ENCODE measurements around the gene PANK3.
"Not testable (repeated sequence)": the region's sequence is repeated elsewhere in the genome, so short reads cannot be mapped to it uniquely, and the experiment has no call there.

PANK3 gene

DNA sequence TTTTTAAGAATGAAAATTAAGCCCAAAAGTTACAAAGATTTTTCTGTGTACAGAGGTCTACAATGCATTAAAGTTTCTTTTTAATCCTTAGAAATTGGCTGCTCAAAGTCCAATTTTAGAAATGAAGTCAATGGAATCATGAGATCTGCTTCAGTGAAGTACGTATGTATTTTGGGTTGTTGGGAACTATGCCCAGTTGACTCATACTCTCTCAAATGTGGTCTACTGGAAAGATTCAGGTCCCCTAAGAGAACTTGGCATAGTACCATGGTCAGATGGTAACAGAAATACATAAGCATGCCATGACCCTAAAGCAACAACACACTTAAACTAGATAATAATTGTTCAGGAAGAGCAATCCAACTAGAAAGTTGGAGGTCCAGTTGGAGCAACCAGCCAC is 27.0 kb downstream of the PANK3 start:
- no peak for DNase-seq (ENCODE audit: low spot score)

DNA sequence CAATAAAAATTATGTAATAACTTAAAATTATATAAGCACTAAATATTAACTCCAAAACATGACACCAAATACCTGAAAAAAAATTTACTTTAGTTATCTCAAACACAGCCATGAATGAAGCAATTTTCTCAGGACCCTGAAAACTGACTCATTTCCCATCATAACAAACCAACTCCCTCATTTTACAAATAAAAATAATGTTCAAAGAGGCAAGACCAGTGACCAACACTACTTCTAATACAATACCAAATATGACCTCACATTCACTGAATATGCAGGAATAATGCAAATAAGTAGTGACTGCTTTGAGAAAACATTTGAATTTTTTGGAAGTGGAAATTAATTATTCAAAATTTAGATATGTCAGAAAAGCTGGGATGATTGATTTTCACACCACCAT is 28.5 kb downstream of the PANK3 start:
- no peak for DNase-seq (ENCODE audit: low spot score)

DNA sequence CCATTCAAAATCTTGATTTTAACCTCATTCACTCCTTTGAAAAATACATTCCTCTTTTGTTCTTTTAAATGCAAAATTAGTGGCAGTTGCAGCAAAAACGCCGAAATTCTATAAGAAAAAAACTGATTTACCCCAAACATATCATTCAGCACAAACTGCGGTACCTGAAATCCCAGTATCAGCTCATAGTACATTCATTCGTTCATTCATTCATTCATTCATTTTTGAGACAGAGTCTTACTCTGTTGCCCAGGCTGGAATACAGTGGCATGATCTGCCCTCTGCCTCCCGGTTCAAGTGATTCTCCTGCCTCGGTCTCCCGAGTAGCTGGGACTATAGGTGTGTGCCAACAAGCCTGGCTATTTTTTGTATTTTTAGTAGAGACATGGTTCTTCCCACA is 29.6 kb downstream of the PANK3 start:
- no peak for DNase-seq (ENCODE audit: low spot score)

DNA sequence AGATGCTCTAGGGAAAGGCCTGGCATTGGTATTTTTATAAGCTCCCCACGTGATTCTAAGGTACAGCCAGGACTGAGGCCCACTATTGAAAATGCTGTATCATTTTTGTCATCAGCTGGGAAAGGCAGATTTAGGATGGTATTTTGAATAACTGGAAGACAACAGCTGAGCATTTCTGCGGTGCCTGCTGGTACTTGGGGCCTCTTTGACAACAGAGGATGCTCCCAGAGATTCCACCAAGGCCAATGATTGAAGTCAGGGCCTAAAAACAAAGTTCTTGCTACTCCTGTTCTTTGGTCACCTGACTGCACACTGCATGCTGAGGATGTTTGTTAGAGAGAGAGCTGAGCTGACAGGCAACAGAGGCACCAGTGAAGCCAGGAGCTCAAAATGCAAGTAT is 42.0 kb downstream of the PANK3 start:
- DNase-seq (ENCODE audit: low spot score), result no peak

DNA sequence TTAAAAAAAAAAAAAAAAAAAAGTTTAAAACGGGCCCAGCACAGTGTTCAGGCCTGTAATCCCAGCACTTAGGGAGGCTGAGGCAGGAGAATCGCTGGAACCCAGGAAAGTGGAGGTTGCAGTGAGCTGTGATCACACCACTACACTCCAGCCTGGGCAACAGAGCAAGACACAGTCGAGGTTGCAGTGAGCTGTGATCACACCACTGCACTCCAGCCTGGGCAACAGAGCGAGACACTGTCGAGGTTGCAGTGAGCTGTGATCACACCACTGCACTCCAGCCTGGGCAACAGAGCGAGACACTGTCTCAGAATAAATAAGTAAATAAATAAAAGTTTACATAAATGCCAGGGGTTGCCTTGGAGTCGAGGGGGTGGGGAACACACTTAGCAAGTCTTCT is 44.8 kb downstream of the PANK3 start:
- not testable (repeated sequence) for DNase-seq (ENCODE audit: low spot score)

DNA sequence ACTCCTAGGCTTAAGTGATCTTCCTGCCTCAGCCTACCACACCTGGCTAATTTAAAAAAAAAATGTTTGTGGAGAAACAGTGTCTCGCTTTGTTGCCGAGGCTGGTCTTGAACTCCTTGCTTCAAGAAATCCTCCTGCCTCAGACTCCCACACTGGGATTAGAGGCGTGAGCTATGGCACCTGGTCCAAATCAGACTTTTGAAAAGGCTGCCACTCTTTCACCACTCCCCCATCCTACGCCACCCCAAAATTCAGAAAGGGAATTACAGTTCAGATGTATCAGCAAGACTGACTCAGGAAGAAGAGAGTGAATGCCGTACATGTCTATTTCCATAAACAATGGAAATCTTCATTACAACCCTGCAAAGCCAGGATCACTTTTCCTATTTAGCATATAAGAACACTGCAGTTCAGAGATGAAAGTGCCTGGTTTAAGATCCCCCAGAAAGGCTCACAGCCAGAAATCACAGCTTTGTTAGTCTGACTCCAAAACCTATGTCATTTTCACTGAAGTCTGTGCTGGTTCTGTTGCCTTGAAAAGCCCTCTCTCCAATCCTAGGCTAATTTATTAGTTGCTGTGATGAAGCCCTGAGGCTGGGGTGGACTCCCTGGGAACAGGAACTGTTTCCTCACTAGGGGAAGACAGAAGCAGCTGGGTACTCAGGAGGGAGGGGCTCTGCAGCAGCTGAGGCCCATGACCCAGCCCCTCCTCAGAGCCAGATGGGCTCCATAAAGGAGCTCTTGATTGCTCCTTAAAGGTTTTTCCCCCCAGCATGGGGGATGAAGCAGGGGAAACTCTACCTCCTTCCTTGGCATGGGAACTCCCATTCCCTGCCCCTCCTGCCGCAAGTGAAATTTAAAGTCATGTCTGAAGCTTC is 46.9 kb downstream of the PANK3 start:
- DNase-seq (ENCODE audit: low spot score), result no peak

DNA sequence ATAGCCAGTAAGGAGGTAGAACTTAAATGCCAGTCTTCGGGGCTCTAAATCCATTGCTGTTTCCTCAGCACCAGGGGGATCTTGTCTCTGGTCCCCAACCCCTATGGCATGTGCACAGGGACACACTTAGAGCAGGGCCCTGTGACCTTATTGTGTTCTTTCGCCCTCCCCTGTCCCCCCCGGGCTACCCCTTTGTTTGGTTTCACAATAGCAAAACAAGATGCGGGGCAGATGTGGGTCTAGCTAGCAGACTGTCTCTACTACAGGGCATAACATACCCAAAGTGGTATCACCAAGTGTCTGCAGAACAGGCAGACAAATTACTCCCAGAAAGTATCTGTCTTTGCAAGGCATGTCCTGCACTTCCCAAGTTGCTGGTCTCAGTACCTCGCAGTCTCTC is 48.0 kb downstream of the PANK3 start:
- DNase-seq (ENCODE audit: low spot score), result no peak

DNA sequence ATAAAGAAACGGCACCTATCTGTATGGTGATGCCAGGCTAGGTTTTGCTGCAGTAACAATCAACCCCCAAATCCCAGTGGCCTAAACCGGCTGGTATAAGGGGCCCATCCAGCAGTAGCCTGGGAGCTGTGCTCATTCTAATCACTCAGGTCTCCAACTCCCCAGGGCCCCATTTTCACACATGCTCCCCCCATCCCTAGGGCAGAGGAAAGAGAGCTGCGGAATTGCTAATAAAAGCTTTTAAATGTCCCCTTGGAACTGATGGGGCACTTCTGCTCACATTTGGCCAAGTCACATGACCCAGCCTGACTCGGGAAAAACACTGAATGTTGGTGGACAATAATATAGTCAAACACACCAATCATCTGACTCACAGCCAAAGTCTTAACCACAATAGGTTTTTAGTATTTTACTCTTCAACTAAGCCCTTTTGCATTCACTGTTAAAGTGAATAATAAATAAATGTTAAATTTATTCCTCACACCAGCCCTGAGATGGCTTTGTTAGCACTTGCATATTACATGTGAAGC is 48.5 kb downstream of the PANK3 start:
- no peak for DNase-seq (ENCODE audit: low spot score)

DNA sequence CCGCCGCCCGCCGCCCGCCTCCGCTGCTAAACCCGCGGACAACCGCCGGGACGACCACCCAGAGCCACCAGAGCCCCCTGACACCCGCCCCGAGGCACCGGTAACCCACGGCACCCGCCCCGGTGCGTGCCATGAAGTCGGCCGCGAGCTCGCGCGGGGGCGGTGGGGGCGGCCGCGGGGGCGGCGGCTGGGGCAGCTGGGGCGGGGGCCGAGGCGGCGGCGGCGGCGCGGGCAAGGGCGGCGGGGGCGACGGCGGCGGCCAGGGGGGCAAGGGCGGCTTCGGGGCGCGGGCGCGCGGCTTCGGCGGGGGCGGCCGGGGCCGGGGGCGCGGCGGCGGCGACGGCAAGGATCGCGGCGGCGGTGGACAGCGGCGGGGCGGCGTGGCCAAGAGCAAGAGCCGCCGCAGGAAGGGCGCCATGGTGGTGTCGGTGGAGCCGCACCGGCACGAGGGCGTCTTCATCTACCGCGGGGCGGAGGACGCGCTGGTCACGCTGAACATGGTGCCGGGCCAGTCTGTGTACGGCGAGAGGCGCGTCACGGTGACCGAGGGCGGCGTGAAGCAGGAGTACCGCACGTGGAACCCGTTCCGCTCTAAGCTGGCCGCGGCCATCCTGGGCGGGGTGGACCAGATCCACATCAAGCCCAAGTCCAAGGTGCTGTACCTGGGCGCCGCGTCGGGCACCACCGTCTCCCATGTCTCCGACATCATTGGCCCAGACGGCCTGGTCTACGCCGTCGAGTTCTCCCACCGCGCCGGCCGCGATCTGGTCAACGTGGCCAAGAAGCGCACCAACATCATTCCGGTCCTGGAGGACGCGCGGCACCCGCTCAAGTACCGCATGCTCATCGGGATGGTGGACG is 49.6 kb downstream of the PANK3 start:
- DNase-seq (ENCODE audit: low spot score), result no peak

DNA sequence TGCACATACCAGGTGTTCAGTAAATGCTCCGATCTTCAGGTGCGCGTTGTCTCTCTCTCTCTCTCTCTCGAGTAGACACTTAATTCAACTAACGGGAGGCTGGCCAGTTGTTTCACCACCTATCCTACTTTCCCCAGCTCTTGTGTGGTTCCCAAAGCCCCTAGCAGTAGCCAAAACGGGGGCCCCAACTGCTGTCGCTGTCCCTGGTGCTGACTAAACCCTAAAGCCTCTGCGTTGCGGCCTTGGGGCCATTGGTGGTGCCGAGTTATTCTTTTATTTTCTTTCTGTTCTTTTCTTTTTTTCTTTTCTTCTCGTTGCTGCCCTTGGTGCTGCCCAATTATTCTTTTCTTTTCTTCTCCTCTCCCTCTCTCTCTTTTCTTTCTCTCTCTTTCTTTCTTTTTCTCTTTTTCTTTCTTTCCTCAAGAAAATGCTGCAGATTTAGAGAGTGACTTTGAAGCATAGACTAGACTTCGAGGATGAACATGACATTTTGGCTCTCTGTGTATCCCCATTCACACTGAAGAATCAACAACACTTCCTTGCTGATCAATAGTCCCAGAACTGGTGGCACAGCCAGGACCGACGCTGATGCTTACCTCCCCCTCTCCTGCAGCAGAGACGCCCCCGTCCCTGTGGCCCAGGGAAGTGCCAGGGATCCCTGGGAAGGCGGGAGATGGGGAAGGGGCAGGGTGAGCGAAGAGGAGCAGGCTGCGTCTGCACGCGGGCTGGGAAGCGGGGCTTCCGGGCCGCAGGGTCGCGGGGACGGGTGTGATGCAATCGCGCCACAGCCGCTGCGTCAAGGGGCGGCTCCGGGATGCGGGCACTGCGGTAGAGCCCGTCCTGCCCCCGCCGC is 50.4 kb downstream of the PANK3 start, which contains the start of gene FBLL1:
Gene FBLL1, plus strand, starts transcription at position 785 of the 853 bp plus-strand sequence. CDS start 200 bp downstream, outside the sequence.
- no peak for DNase-seq (ENCODE audit: low spot score)

DNA sequence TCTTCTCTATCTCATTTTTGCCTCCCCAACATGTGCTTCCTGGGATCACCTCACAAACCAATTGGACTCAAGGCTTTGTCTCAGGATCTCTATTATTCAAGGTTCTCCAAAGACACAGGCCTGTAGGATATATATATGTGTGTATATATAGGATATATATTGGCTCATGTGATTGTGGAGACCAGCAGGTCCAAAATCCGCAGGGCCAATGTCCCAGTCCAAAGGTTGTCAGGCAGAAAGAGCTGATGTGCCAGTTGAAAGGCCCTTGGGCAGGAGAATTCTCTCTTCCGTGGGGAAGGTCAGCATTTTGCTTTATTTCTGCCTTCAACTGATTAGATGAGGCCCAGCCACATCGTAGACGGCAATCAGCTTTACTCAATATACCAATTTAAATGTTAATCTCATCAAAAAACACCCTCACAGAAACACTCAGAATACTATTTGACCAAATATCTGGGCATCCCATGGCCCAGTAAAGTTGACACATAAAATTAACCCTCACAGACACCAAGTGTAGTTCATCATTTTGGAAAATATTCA is 51.3 kb downstream of the PANK3 start:
- DNase-seq (ENCODE audit: low spot score), result no peak

DNA sequence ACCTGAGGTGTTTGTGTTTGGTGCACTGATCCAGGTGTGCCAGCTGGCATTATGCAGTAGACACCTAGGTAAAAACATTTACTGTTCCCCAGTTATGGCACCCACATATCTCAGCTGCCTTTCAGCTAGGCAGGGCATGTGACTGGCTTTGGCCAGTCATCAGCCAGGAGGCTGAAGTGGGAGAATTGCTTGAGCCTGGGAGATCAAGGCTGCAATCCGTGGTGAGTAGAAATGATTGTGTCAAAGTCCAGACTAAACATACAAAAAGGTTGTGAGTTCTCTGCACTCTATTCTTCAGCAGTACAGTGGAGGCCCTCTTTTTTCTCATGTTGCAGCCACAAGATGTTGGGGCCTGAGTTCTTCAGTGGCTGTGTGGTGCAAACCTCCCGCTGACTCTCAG is 53.3 kb downstream of the PANK3 start:
- DNase-seq (ENCODE audit: low spot score), result no peak

DNA sequence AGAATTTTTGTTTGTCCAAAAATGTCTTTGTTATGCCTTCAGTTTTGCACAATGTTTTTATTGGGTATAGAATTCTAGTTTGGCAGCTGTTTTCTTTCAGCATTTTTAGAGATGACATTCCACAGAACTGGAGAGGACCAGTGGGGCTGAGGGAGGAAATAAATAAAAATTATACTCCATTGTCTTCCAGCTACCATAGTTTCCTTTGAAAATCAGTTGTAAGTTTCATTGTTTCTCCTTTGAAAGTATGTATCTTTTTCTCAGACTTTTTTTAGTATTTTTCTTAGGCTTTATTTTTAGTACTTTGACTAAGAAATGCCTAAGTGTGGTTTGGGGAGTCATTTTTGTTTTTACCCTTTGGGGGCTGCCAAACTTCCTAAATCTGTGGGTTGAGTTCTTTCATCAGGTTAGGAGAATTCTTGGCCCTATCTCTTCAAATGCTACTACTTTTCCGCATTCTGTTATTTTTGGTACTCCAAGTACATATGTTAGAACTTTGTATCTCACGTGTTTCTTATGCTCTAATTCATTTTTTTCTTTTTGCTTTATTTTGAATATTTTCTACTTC is 65.2 kb downstream of the PANK3 start:
- DNase-seq (ENCODE audit: low spot score), result no peak

DNA sequence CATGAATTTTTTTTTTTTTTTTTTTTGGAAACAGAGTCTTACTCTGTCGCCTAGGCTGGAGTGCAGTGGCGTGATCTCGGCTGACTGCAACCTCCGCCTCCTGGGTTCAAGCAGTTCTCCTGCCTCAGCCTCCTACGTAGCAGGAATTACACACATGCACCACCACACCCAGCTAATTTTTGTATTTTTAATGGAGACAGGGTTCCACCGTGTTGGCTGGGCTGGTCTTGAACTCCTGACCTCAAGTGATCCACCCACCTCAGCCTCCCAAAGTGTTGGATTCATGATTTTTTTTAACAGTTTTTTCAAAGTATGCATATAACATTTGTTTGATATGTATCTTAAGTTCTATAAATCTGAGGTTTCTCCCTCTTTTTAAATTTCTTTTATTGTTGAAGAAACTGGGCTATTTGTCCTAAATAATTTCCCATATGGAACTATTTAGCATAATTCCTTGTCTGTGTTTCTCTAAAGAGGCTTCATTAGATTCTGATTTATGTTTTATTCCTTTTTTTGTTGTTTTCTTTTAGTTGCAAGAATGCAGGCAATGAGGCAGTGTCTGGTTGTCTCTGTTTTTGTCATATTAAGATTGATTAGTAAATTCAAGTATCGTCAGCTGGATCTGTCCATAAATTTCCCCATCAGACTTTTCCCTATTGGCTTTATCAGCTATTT is 76.5 kb downstream of the PANK3 start:
- DNase-seq (ENCODE audit: low spot score), result no peak

Measured in NAMALWA (cell line).